SKM-1 treated with dmso at 0.1 percent for 144 hours (cell line): Measurements from ENCODE around the gene NUP210L.
"Not testable (repeated sequence)": the region's sequence is repeated elsewhere in the genome, so short reads cannot be mapped to it uniquely, and the experiment has no call there.

ENCODE experiments used
- DNase-seq: peaks from one replicate; lab custom pipeline; 2025; ENCODE audit not compliant: unreplicated experiment; lab: John Stamatoyannopoulos, UW

Gene NUP210L

GRCh38 chr1:154100141-154100540 is 54.7 kb downstream of the NUP210L start:
- DNase-seq: not testable (repeated sequence)

- DNase-seq: no peak
Observed at GRCh38 chr1:154097873-154098272, 57.0 kb downstream of the NUP210L start.

- DNase-seq: no peak
Observed at GRCh38 chr1:154095456-154096060, 59.3 kb downstream of the NUP210L start.

GRCh38 chr1:154094411-154094810 is 60.5 kb downstream of the NUP210L start:
- no peak for DNase-seq

GRCh38 chr1:154093699-154094098 is 61.2 kb downstream of the NUP210L start:
- no peak for DNase-seq

- DNase-seq: no peak
Observed at GRCh38 chr1:154091706-154092105, 63.2 kb downstream of the NUP210L start.

- no peak for DNase-seq
Observed at GRCh38 chr1:154087574-154087973, 67.3 kb downstream of the NUP210L start.

- not testable (repeated sequence) for DNase-seq
Observed at GRCh38 chr1:154083057-154083456, 71.8 kb downstream of the NUP210L start.

- no peak for DNase-seq
Observed at GRCh38 chr1:154081386-154082126, 73.3 kb downstream of the NUP210L start.

- no peak for DNase-seq
Observed at GRCh38 chr1:154076413-154076812, 78.5 kb downstream of the NUP210L start.

GRCh38 chr1:154075746-154076145 is 79.1 kb downstream of the NUP210L start:
- no peak for DNase-seq

GRCh38 chr1:154062309-154062708 is 92.6 kb downstream of the NUP210L start:
- DNase-seq: no peak

GRCh38 chr1:154047436-154047835 is 107.4 kb downstream of the NUP210L start:
- not testable (repeated sequence) for DNase-seq

- DNase-seq: not testable (repeated sequence)
Observed at GRCh38 chr1:154033697-154034096, 121.2 kb downstream of the NUP210L start.

- DNase-seq: no peak
Observed at GRCh38 chr1:154019940-154020339, 134.9 kb downstream of the NUP210L start.

GRCh38 chr1:154019269-154019668 is 135.6 kb downstream of the NUP210L start:
- DNase-seq: no peak

GRCh38 chr1:154014154-154014907 is 140.5 kb downstream of the NUP210L start:
- DNase-seq: no peak

- not testable (repeated sequence) for DNase-seq
Observed at GRCh38 chr1:154012543-154012942, 142.3 kb downstream of the NUP210L start.

GRCh38 chr1:154012129-154012528 is 142.7 kb downstream of the NUP210L start:
- no peak for DNase-seq

- DNase-seq: no peak
Observed at GRCh38 chr1:154006136-154006535, 148.7 kb downstream of the NUP210L start.

- DNase-seq: no peak
Observed at GRCh38 chr1:154000420-154000819, 154.5 kb downstream of the NUP210L start.

- not testable (repeated sequence) for DNase-seq
Observed at GRCh38 chr1:153996882-153997281, 158.0 kb downstream of the NUP210L start.
